Measurements from ENCODE around the gene CHIC2.

CHIC2 gene

GRCh38 chr4:54016504-54016903, 47.9 kb downstream of the CHIC2 start:
- no peak overlapping the region for H3K27ac ChIP-seq
- TF ChIP-seq CTCF (conservative IDR thresholded peaks at IDR 0.05) (no peak), ZFX (IDR thresholded peaks at IDR 0.05) (no peak)

- no peak overlapping the region for H3K27ac ChIP-seq
- TF ChIP-seq CTCF (conservative IDR thresholded peaks at IDR 0.05) (no peak), ZFX (IDR thresholded peaks at IDR 0.05) (no peak)
Measured at GRCh38 chr4:54015423-54016030, 48.9 kb downstream of the CHIC2 start.

DNA sequence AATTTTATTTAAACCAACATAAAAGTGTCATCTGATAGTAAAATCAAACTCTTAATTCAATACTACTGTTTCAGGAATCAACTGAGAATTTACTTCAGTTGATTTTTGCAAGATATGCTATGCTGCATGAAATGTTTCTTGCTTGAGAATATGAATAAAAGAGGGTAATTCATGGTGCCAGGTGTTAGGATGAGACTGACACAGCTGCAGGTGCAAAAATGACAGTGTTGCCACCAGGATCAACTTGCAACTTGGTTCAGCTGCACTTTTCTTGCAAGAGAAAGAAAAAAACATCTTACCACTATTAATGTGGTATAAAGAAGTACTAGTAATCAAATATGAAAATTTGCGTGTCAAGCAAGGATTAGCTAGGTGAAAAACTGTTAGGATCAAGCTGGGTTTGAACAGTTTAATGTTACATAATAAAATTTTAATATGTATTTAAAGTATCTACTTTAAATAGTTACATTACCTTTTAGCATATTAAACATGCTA, 49.7 kb downstream of the CHIC2 start:
- H3K27ac ChIP-seq: no peak overlapping the region
- no peak for TF ChIP-seq ZFX (IDR thresholded peaks at IDR 0.05)
- TF ChIP-seq CTCF (conservative IDR thresholded peaks at IDR 0.05): no peak

- no peak overlapping the region for H3K27ac ChIP-seq
- TF ChIP-seq ZFX (IDR thresholded peaks at IDR 0.05) (no peak), CTCF (conservative IDR thresholded peaks at IDR 0.05) (no peak)
Measured at GRCh38 chr4:54011201-54011600, 53.2 kb downstream of the CHIC2 start.

DNA sequence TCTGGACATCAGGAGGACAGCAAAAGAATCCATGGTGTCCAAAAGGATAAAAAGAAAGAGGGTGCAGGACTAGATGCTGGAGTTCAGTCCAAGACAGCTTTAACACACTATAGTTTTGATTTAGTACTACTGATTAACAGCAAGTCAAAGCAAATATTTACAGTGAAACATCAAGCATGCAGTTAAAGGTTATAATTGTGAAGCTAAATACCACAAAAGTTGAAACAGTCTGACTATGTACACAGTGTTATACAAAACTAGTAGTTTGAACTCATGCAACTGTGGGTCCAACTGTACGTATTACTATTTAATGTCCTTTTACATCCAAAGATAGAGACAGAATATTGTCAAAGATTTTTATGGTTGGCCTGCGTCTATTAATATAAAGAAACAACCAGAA, 57.6 kb downstream of the CHIC2 start:
- H3K27ac ChIP-seq: no peak overlapping the region
- no peak for TF ChIP-seq ZFX (IDR thresholded peaks at IDR 0.05)
- no peak for TF ChIP-seq CTCF (conservative IDR thresholded peaks at IDR 0.05)

- TF ChIP-seq CTCF (conservative IDR thresholded peaks at IDR 0.05): no peak
- TF ChIP-seq ZFX (IDR thresholded peaks at IDR 0.05): no peak
- no peak overlapping the region for H3K27ac ChIP-seq
Measured at GRCh38 chr4:54005475-54005874, 58.9 kb downstream of the CHIC2 start.

DNA sequence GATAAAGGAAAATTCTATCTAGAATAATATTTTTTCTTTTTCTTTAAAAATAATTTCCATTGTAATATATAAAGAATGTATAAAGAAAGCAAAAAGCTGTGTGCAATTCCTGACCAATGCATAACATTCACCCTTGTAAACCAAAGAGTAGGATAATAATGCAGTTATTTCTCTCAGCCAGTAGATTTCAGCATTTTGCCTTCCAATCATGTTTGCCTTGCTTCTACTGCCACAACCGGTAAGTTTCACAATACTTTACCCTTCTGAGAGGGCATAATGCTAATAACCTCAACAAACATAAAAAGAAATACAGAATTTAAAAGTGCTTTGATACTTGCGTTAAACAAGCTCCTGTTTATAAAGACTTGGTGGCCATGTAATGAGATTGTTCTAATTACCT, 59.9 kb downstream of the CHIC2 start:
- TF ChIP-seq CTCF (conservative IDR thresholded peaks at IDR 0.05): no peak

More for the DNA sequence above, 59.9 kb downstream of the CHIC2 start:
- H3K27ac ChIP-seq: no peak overlapping the region

Data from C4-2B (cell line).